Measurements from ENCODE around the gene CENPQ.
A peak's percentile ranks its signal among the peaks of the same experiment; 100 is the strongest.

Gene CENPQ

DNA sequence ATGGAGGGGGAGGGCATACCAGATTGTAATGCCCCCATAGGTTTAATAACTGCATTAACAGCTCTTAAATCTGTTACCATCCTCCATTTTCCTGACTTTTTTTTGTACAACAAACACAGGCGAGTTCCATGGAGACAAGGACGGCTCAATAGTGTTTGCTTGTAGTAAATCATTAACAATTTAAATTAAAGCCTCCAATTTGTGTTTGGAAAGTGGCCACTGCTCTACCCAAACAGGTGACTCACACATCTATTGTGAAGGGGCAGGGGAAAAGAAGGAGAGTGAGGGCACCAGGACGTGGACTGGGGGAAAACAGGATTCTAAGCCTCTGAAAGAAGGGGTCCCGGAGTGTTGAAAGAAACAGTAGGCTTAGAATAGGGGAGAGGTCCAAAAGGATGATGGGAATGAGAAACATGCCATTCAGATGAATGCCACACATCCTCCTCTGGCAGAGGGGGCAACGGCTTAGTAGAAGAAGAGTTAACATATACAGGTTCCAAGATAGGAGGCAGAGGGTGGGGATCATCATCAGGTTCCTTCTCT lies 43.5 kb downstream of the CENPQ start:
- no peak for ATAC-seq

DNA sequence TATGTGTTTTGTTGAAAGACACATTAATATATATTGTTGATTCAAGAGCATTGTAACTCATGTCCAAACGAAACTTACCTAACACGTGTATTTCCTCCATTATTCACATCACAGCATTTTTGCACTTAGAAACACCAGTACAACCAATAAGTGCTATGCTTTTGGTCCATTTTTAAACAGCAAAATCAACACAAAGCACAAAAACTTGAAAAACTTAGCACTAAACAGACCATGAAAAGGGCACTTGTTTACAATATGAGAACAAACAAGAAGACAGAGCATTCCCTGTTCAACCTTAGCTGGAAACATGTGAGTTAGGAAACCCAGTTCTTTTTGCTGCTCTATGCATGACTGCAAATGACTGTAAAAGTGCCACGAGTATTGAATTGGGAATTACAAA lies 46.2 kb downstream of the CENPQ start:
- no peak for ATAC-seq

DNA sequence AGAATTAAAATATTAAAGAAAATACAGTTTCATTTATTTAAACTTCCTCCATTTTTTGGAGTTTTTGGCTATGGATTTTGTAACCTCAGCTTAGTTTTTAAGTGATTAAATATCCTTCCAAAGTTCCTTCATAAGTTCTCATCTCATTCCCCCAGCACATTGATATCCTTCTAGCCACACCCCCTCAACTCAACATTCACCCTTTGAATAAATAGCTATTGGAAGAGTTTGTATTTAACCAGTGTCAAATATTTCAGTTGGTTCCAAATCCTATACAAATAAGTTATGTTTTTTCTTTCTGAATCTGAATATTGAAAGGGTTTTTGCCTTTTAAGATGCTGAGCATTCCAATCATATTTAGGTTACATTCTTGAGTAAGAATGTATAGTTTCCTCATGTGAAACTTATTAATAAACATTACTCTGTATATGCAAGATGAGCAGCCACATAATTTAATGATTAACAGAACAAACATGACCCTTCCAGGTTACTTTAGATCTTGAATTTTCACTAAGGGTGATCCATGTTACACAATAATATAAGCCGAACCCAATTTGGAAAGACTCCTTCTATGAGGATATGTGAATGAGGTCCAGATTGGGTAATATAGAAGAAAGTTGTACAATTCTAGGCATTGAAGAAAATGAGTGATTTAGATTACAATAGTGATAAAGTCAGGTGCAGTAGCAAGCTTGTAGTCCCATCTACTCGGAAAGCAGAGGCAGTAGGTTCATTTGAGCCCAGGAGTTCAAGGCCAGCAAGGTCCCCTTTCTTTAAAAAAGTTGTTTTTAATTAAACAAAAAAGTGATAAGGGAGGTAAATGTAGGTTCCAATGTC lies 50.2 kb downstream of the CENPQ start:
- ATAC-seq = no peak

DNA sequence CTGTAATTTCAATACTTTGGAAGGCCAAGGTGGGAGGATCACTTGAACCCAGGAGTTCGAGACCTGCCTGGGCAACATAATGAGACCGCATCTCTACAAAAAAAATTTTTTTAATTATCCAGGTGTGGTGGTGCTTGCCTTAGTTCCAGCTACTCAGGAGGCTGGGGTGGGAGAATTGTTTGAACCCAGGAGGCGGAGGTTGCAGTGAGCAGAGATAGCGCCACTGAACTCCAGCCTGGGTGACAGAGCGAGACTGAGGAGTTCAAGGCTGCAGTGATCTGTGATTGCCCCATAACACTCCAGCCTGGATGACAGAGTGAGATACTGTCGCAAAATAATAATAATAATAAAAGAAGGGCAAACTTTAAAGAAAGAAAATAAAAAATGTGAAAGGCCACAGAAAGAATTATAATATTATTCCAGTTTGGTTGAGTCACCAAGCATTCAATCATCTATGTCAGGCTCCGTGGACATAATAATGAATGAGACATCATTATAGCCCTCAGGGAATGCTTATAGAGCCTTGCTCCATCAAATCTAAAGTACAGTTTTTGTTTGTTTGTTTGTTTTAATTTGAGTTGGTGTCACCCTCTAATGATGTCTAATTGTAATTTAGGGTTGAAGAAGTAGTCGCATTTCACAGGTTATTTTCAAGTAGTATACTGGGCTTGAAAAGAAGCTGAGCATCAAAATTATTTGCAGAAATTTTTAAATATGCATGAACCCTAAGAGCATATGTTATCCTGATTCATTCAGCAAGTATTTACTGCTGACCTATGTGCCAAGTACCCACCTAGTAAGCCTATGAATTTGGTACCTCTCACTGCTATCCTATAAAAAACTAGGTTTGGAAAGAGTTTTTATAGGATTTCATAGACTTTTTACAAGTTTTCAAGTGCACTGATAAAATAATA lies 51.7 kb downstream of the CENPQ start:
- ATAC-seq = no peak

DNA sequence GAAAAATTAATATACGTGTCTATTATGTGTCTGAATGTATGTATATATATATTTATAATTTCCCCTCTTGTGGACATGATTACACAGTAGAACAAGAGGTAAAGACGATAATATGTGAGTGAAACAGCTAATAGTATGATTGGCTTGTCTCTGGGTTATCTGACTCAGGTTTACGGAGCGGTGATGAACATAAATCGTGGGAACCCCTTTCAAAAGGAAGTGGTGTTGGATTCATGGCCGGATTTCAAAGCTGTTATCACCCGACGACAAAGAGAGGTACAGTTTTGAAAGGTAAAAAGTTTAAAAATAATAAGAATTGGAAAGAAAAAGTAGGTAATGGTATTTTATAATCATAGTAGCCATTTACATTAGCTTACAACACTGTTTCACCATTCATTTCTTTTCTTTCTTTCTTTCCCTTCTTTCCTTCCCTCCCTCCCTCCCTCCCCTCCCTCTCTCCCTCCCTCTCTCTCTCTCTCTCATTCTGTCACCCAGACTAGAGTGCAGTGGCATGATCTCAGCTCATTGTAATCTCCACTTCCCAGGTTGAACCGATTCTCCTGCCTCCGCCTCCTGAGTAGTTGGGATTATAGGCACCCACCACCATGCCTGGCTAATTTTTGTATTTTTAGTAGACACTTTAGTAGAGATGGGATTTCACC lies 52.4 kb downstream of the CENPQ start:
- ATAC-seq = no peak

DNA sequence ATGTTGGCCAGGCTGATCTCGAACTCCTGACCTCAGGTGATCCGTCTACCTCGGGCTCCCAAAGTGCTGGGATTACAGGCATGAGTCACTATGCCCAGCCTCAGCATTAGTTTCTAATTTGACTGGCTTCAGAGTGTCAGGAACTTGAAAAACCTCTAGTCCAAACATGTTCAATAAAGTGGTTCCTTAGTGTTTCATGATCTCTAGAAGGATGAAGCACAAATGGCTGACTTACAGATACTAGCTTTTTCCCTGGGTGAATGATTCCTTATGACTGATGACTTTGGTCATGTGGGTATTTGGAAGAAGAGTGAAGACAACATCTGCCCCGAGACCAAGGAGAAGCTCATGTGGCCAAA lies 53.0 kb downstream of the CENPQ start:
- no peak for ATAC-seq

DNA sequence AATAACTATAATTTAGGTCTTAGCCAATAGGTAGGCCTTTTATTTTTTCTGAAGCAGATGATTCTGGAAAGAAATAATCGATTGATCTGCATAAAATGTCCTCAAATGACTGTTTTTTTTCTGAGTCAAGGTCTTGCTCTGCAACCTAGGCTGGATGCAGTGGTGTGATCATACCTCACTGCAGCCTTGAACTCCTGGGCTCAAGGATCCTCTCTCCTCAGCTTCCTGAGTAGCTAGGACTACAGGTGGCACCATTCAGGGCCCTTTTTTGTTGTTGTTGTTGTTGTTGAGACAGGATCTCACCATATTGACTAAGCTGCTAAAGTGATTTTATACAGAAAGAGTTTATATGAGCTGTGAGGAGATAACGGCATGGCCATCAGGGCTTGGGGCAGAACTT lies 54.7 kb downstream of the CENPQ start:
- no peak for ATAC-seq

DNA sequence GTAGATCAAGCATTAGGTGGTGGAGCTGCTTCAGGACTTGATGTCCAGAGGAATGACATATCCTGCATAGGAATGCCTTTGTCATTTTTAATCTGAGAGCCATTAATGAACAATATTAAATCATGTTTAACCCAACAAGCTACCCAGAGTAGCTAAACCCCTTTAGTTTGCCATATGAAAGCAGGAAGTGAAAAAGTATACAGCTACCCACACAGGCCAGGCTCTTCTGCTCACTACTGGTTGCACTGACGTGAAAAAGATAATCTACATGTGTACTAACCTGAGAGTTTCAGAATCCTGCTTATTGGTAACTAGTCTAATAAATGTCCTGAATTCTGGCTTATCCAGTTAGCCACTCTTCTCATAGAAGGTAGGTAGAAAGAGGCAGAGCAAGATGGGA lies 56.5 kb downstream of the CENPQ start:
- ATAC-seq = no peak

DNA sequence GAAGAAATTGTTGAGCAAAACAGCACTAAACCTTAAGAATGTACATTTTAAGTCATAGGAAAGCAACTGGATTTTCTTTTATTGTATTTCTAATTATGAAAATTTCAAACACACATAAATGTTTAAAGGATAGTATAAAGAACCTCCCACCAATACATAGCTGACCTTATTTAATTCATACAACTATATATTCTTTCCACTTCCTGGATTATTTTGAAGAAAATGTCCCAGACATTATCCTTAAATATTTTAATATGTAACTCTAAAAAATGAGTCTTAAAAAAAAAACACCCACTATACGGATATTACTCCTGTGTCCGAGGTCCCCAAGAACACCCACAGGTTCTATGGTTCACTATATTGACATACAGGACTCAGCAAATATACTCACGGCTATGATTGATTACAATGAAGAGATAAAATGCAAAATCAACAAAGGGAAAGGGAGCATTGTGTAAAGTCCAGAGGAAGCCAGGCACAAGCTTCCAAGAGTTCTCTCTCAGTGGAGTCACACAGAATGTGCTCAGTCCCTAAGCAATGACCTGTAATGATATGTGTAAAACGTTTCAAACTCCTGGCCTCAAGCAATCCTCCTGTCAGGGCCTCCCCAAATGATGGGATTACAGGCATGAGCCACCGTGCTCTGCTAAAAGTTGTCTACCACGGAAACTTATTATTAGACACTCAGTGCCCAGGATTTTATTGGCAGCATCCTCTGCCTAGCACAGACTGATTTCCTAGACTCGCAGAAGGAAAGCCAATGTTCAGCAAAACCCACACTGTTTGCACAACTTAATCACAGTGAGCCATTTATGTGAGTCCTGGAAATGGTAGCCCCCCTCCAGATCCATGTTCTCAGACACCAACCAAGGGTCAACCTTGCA lies 59.8 kb downstream of the CENPQ start:
- no peak for ATAC-seq

DNA sequence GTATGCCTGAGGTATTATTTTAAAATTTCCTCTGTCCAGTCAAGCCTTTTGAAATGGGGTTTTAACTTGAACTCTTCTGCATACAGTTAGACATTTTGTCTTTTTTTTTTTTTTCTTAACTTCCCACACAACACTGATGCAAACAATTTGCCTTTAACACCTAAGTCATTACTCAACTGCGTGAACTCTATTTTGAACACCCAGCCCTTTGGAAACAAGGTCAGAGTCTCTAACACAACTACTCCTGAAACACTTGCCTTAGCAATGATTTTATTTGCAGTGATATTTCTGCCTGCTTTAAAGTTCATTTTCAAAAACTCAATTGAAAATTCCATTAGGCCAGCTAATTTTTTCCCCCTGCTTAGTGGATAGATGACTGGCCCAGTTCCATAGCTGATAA lies 60.7 kb downstream of the CENPQ start:
- no peak for ATAC-seq

DNA sequence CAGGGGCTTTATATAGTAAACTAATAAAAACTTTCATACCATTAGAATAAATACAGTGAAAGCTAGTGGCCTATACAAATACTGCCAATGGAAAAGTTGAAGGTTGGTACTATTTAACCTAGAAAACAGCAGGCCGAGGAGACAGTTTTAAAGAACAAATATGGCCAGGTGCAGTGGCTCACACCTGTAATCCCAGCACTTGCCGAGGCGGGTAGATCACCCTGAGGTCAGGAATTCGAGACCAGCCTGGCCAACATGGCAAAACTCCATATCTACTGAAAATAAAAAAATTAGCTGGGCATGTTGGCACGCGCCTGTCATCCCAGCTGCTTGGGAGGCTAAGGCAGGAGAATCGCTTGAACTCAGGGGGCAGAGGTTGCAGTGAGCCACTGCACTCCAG lies 61.4 kb downstream of the CENPQ start:
- ATAC-seq = no peak

DNA sequence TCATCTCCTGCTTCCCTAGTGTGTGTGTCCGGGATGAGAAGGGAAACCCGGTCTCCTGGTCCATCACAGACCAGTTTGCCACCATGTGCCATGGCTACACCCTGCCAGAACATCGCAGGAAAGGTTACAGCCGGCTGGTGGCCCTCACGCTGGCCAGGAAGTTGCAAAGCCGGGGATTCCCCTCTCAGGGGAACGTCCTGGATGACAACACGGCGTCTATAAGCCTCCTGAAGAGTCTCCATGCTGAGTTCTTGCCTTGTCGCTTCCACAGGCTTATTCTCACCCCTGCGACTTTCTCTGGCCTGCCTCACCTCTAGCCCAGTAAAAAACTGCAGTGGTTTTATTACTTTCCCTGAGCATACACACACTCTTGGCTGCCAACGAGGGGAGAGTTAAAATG lies 63.4 kb downstream of the CENPQ start:
- no peak for ATAC-seq

DNA sequence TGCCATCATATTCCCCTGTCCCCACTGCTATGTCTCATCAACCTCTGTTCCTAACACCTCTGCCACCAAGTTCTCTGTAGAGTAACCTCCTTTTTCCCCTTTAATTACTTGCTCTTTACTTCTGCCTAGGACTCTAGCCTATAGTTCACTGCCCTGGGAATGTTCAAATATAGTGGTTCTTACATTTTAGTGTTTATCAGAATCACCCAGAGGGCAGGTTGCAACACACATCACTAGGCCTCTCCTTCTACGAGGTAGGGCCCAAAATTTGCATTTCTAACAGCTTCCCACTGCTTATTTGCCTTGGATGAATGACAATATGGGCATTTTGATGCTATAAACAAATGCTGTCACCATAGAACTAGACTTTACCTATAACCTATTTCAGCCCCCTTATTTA lies 64.2 kb downstream of the CENPQ start:
- no peak for ATAC-seq

DNA sequence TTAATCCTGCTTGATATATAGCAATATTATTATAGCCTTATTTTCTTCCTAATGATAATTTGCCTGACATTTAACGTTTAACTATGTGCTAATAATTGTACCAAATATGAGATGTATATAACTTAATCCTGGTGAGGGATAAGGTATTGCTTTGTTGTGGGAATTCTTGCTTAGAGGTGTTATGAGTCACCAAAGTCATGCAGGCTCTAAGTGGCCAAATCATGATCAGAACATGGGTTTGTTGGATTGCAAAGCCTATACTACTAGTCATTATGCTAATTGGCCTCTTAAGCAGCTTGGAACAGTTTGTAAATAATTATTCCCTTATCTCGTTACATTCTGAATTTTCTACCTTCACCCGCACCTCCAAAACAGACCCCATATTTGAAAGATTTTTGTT lies 65.4 kb downstream of the CENPQ start:
- ATAC-seq = no peak

DNA sequence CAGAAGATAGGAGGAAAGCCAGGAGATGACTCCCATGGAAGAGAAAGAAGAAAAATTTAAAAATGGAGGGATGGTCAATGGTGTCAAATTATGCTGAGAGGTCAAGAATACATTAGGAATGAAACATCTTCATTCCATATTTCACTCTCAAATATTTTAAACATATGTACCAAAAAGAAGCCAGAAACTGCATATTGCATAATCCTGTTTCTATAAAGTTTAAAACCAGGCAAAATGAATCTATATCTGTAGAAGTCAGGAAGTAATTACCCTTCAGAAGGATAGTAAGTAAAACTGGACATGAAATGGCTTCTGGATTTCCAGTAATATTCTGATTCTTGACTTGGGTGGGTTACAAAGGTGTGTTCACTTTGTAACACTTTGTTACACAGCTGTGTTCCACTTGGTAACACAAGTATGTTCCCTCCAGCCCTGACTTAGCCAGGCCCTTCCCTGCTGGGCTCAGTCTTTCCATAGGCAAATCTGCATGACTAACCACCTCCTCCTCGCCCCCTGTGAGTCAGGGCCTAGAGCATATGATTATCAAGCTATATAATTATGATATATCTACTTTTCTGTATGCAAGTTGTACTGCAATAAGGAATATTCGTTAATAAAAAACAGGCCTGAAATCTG lies 67.1 kb downstream of the CENPQ start:
- ATAC-seq = no peak

DNA sequence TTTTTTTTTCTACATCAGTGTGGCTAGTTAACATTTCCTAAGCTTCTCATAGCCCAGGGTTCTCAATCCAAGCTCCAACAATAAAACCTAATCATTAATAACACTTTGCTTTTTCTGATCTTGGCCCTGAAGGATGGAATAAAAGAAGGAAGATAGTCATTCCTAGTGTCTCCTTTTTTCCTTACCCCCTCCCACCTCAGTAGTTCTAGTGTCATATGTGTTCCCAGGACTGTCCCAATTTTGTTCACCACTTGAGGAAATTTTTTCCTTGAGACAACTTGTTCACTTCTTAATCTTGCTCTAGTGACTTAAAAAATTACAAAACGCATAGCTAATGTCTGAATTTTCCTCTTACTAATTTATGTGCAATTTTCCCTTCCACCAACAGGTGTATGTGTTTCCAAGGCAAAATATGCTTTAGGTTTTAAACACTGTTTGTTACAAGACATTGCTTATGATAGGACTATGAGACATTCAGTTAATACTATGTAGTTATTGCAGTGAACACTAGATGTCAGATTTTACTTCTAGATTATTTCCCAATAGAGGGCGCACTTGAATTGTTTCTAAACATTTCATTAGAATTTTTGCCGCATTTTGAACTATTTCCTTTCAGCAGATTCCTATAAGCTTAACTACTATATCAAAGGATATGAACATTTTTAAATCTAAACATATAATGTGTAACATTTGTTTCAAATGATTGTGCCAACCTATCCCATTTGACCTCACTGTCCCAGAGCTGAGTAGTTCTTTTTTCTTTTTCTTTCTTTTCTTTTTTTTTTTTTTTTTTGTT lies 68.8 kb downstream of the CENPQ start:
- peak in 1 of 2 donors; percentile 44 for ATAC-seq

DNA sequence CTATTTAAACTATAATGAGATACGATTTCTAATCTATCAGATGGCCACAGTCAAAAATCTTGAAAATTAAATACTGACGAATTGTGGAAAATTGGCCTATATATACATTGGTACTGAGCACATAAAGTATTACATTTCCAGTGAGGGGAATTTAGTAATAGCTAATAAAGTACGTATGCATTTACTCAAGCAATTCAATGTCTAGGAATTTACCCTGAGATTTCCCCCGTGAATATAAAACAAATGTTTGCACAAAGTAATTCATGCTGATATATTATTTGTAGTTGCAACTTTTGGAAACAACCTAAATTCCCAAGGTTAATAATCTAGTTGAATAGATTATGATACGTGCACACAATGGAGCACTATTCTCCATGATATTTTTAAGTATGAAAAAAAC lies 72.6 kb downstream of the CENPQ start:
- ATAC-seq = no peak

DNA sequence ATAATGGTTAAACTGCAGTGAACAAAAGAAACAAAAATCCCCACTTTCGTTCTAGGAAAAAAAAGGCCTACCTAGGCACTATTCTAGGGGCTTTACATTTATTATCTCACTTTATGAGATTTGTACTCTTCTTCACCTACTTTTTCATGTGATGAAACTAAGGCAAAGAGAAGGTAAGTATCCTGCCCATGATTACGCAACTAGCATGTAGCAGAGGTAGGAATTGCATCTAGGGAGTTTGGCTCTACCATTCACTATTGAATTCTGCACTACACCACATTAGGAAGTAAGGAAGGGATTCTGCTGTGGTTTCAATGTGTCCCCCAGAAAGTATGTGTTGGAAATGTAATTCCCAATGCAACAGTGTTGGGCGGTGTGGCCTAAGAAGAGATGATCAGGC lies 75.9 kb downstream of the CENPQ start:
- no peak for ATAC-seq

DNA sequence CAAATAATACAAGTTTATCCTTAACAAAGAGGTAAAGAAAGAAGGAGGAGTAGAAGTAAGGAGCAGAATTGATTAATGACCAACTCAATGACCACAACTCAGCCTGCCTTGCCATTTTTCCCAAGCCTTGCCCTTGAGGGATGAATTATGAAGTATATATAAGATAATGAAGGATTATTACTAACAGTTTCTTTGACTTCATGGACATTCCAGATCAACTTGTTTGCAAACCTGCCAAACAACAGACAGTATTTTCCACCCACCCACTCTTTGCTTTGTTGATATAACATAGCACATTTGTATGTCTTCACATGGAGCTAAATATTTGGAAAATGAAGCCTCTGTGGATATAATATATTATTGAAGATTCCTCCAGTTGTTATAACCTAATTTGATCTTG lies 77.4 kb downstream of the CENPQ start:
- no peak for ATAC-seq

DNA sequence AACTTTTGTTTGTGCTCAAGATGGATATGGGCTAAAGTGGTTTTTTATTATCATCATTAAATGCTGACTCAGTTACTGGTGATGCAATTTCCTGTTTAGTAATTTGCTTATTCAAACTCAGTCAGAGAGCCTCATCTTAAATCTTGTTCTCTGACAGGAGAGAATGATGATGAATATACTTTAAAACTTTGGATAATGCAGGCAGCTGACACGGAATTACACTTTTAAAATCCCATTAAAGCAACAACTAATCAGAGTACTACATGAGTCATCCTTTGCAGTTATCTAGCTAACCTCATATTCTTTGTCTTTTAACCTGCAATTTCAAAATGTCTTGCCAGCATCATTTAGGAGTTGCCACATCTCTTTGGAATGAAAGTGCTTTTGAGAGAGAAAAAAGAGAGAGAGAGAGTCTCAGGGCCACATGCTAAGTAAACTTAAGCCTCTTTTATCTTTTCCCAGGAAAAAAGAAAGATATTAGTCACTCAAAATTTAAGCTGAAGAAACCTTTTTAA lies 78.1 kb downstream of the CENPQ start:
- no peak for ATAC-seq

DNA sequence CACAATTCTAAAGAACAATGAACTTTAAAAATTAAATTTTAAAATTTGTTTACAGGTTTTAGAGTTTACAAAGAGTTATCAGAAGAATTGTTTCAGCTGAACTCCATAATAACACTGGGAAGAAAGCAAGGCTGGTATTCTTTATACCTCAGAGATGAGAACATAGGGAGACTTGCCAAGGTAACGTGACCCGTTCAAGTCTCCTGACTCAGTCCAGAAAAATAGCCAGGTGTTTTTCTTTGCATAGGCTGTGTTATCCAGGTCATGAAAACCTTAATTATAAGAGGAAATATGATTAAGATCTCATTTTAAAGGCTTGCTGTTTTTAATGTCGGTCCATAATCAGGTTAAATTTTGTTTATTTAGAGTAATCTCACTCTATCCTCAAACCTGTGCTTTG lies 78.8 kb downstream of the CENPQ start:
- no peak for ATAC-seq
